Mucosa of descending colon (tissue), 3 donors: Measurements from ENCODE around the gene WDR73. TPM values are rescaled to one million over a fixed set of nuclear protein-coding genes. Genes with fewer than 3 reads are reported as not detected.

Source experiments
- ATAC-seq: fragments of 200-7000 bp; cut with Tn5 transposase; one replicate; pipeline ENCODE4 v1.9.1; 2020; ENCODE audit warnings: mild to moderate bottlenecking, moderate library complexity
- DNase-seq, 3 donors: peaks; one replicate each; pipeline ENCODE4 v3.0.0-alpha.2; 2020
- H3K36me3 ChIP-seq: fragments of 200-600 bp; one replicate; pipeline ENCODE4 v1.8.0; 2021; ENCODE audit warnings: low read depth, mild to moderate bottlenecking
- H3K4me1 ChIP-seq: fragments of 200-600 bp; one replicate; pipeline ENCODE4 v1.8.0; 2021; ENCODE audit warnings: low read depth, mild to moderate bottlenecking
- H3K4me3 ChIP-seq: fragments of 200-600 bp; one replicate; pipeline ENCODE4 v1.8.0; 2021; ENCODE audit warnings: mild to moderate bottlenecking
- H3K9me3 ChIP-seq: fragments of 200-600 bp; one replicate; pipeline ENCODE4 v1.8.0; 2021; ENCODE audit warnings: mild to moderate bottlenecking
- intact Hi-C, 2 donors: fragments of 100-400 bp; cut with DNase I in 1 of 2; cut with micrococcal nuclease in 1 of 2; formaldehyde crosslinking; loops; one replicate each; pipeline versions ENCODE4 v1.11.0 to v1.11.1; 2022; cut with DNase I, micrococcal nuclease
- total RNA-seq, 3 donors: library from RNA; stranded (reverse); fragmentation: NEBNext Ultra II Directional in 2 of 3; extraction: Animal tissue kit (Norgen Biotek cat#: 25700) in 2 of 3; gene quantifications; one replicate each; pipeline versions ENCODE4 v1.2.1 to v1.2.4, GENCODE V29; 2021 to 2023
- TF ChIP-seq, protein P1 (sequence below): fragments of 200-600 bp; IDR thresholded peaks from one replicate; pipeline ENCODE4 v1.8.0; 2022; ENCODE audit warnings: antibody characterized with exemption, mild to moderate bottlenecking
- donor health status: DM: no; HTN: no; CAD: no; lungs with moderate emphysema.
- donor health status: DM: no; HTN: no; CAD: no.
- donor health status: DM: no; HTN: yes; CAD: no.

The WDR73 gene
- total RNA-seq, 3 donors from 2014 or later = 18.2 to 27.1 (median 24.9) TPM

DNA sequence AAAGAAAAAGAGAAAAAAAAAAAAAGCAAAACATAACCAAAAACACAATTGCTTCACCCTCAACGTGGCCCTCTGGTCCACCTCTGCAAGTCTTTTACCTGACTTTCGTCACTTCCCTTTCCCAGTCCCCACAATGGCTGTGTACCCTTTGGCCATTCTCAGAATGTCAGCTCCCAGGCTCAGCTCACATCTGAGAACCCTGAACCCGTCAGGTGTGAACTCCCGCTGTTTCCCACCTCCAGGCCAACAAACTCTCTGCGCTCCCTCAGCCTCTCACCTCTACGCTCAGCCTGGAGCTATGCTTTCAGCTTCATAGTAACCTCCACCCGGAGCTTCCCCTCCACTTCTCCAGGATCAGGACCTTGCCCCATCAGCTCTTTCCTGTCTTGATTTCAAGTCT is 29.7 kb downstream of the WDR73 start:
- Histone ChIP-seq H3K4me3 (no peak overlapping the region), H3K36me3 (no peaks in the 10 kb centered on the region), H3K9me3 (peaks cover 24% of the 10 kb centered on the region), H3K4me1 (no peaks in the 10 kb centered on the region)
- TF ChIP-seq, protein P1, sequence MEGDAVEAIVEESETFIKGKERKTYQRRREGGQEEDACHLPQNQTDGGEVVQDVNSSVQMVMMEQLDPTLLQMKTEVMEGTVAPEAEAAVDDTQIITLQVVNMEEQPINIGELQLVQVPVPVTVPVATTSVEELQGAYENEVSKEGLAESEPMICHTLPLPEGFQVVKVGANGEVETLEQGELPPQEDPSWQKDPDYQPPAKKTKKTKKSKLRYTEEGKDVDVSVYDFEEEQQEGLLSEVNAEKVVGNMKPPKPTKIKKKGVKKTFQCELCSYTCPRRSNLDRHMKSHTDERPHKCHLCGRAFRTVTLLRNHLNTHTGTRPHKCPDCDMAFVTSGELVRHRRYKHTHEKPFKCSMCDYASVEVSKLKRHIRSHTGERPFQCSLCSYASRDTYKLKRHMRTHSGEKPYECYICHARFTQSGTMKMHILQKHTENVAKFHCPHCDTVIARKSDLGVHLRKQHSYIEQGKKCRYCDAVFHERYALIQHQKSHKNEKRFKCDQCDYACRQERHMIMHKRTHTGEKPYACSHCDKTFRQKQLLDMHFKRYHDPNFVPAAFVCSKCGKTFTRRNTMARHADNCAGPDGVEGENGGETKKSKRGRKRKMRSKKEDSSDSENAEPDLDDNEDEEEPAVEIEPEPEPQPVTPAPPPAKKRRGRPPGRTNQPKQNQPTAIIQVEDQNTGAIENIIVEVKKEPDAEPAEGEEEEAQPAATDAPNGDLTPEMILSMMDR = no peak
- DNase-seq (no peak), ATAC-seq (no peak)
- intact Hi-C loops = no loop called here

DNA sequence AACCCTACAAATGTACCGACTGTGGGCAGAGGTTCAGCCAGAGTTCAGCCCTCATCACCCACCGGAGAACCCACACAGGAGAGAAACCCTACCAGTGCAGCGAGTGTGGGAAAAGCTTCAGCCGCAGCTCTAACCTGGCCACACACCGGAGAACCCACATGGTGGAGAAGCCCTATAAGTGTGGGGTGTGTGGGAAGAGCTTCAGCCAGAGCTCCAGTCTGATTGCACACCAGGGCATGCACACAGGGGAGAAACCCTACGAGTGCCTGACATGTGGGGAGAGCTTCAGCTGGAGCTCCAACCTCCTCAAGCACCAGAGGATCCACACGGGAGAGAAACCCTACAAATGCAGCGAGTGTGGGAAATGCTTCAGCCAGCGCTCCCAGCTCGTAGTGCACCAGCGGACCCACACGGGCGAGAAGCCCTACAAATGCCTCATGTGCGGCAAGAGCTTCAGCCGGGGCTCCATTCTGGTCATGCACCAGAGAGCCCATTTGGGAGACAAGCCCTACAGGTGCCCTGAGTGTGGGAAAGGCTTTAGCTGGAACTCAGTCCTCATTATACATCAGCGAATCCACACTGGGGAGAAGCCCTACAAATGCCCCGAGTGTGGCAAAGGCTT is 32.6 kb downstream of the WDR73 start:
- intact Hi-C loops = no loop called here
- peaks cover 24% of the 10 kb centered on the region for H3K9me3 ChIP-seq
- DNase-seq (no peak), ATAC-seq (no peak)
- no peak overlapping the region for H3K4me3 ChIP-seq
- no peaks in the 10 kb centered on the region for H3K36me3 ChIP-seq
- TF ChIP-seq, protein P1 = no peak
- no peaks in the 10 kb centered on the region for H3K4me1 ChIP-seq

DNA sequence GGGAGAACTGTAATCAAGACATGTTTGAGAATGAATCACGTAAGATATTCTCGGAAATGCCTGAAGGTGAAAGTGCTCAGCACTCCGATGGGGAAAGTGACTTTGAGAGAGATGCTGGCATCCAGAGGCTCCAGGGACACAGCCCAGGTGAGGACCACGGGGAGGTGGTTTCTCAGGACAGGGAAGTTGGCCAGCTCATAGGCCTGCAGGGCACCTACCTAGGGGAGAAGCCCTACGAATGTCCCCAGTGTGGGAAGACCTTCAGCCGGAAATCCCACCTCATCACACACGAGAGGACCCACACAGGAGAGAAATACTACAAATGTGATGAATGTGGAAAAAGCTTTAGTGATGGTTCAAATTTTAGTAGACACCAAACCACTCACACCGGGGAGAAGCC is 33.5 kb downstream of the WDR73 start:
- intact Hi-C loops = no loop called here
- Histone ChIP-seq H3K36me3 (no peaks in the 10 kb centered on the region), H3K4me3 (no peak overlapping the region), H3K9me3 (peaks cover 24% of the 10 kb centered on the region), H3K4me1 (no peaks in the 10 kb centered on the region)
- DNase-seq (no peak), ATAC-seq (no peak)
- TF ChIP-seq, protein P1 = no peak

DNA sequence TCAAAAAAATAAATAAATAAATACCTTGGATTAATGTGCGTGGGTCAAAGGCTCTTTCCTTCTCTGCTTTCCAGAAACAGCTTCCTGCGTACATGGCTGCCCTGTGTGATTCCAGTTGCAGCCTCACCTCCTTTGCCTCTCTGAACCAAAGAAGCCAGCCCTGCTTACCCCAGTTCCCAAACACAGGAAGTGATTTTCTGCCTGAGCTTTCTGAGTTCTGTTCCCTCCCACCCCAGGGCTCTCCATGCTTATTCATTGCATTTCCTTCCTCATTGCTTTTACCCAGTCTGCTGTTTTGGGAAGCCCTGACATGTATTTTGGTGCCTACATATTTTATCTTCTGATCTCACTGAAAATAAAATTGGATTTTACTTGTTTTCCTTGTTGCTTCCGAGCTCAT is 37.8 kb downstream of the WDR73 start:
- intact Hi-C loops = no loop called here
- Histone ChIP-seq H3K9me3 (peaks cover 13% of the 10 kb centered on the region), H3K36me3 (no peaks in the 10 kb centered on the region), H3K4me3 (no peak overlapping the region), H3K4me1 (no peaks in the 10 kb centered on the region)
- DNase-seq (no peak), ATAC-seq (peak; percentile 16)
- TF ChIP-seq, protein P1 = no peak

DNA sequence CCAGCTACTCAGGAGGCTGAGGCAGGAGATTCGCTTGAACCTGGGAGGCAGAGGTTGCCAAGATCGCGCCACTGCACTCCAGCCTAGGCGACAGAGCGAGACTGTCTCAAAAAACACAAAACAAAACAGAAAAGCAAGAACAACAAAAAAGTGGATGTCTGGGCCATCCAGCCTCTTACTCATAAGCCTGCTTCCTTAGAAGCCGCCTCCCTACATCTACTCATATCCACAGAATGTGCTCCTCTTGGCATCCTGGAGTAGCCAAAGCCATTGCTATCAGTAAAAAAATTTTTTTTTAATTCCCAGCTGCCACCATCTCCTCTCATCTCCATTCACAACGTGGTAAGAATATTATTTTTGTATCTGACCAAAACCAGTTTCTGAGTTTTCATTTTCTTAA is 42.5 kb downstream of the WDR73 start:
- no peaks in the 10 kb centered on the region for H3K36me3 ChIP-seq
- no peaks in the 10 kb centered on the region for H3K9me3 ChIP-seq
- DNase-seq (no peak), ATAC-seq (no peak)
- no peak overlapping the region for H3K4me3 ChIP-seq
- peaks cover 4% of the 10 kb centered on the region for H3K4me1 ChIP-seq
- intact Hi-C loops = no loop called here
- TF ChIP-seq, protein P1 = no peak
